Body of pancreas (tissue), 4 donors: ENCODE results near the gene LAMA2. TPM values are rescaled to one million over a fixed set of nuclear protein-coding genes. Genes with fewer than 3 reads are reported as not detected.

ENCODE experiments used
- ATAC-seq: fragments of 150-250 bp; one replicate; pipeline ENCODE4 v1.9.1; 2016
- DNase-seq, 4 donors: peaks; one replicate each; pipeline ENCODE4 v3.0.0-alpha.2; 2019
- H3K27ac ChIP-seq, 4 donors: fragments of 200-600 bp; sonication (generic); 1 replicate in 3 of 4; 2 replicates in 1 of 4; pipeline versions ENCODE4 v1.5.1 to v1.6.1; 2016 to 2019; ENCODE audit warnings: mild to moderate bottlenecking in 1 of 4, mixed read lengths in 1 of 4, moderate library complexity in 1 of 4
- H3K27me3 ChIP-seq, 2 donors: fragments of 200-600 bp; sonication (generic); one replicate each; pipeline ENCODE4 v1.6.0; 2016; ENCODE audit warnings: mild to moderate bottlenecking in 1 of 2
- H3K36me3 ChIP-seq, 2 donors: fragments of 200-600 bp; sonication (generic); replicated peaks in 1 of 2; 2 replicates each; pipeline ENCODE4 v1.5.1; 2016; ENCODE audit warnings: low read depth in 2 of 2; ENCODE audit not compliant: insufficient read depth in 1 of 2
- H3K4me1 ChIP-seq: fragments of 200-600 bp; sonication (generic); one replicate; pipeline ENCODE4 v1.6.0; 2016
- H3K4me3 ChIP-seq, 2 donors: fragments of 200-600 bp; sonication (generic); 1 replicate in 1 of 2; 2 replicates in 1 of 2; pipeline ENCODE4 v1.5.1; 2016 to 2019
- H3K9me3 ChIP-seq, 3 donors: fragments of 200-600 bp; sonication (generic); 1 replicate in 2 of 3; 2 replicates in 1 of 3; pipeline ENCODE4 v1.5.1; 2016
- CTCF ChIP-seq, 7 experiments: fragments of 450-650 bp in 4 of 7; fragments of 200-600 bp in 3 of 7; sonication (generic) in 3 of 7; IDR thresholded peaks; one replicate each; pipeline ENCODE4 v1.5.1; 2016 to 2019; ENCODE audit warnings: antibody characterized with exemption in 7 of 7
- POLR2A ChIP-seq, 3 donors: fragments of 450-650 bp; IDR thresholded peaks; one replicate each; pipeline ENCODE4 v1.6.1; 2016; ENCODE audit warnings: antibody characterized with exemption in 3 of 3, mild to moderate bottlenecking in 2 of 3
- WGBS, 2 donors: methylation state at CpG; one replicate each; pipeline ENCODE4 v1.1.5; 2017; 5-methylcytosine and 5-hydroxymethylcytosine counted together
- intact Hi-C: fragments of 100-400 bp; cut with DNase I; formaldehyde crosslinking; loops from one replicate; pipeline ENCODE4 v1.15.1; 2023
- total RNA-seq, 2 donors: library from RNA; depleted of rRNA; stranded (reverse); fragments of >200 nt; gene quantifications; one replicate each; pipeline ENCODE4 v1.1.0, GENCODE V29; 2016

Gene LAMA2
- total RNA-seq, 2 donors from 2014 or later: 43.3 to 54.7 TPM

GRCh38 chr6:129212081-129212480 is 329.1 kb downstream of the LAMA2 start:
- intact Hi-C loops: no loop called here
- no peak for DNase-seq
- Histone ChIP-seq H3K27ac (no peak overlapping the region), H3K4me1 (no peaks in the 10 kb centered on the region), H3K36me3 (no peaks in the 10 kb centered on the region), H3K4me3 (no peak overlapping the region), H3K9me3 (no peaks in the 10 kb centered on the region), H3K27me3 (no peaks in the 10 kb centered on the region)
- ATAC-seq: no peak
- no peak for TF ChIP-seq CTCF (IDR thresholded peaks at IDR 0.05)
- TF ChIP-seq POLR2A (IDR thresholded peaks at IDR 0.05): no peak
- WGBS, 2 donors: 41 to 61% methylated on average over 3 of the region's 3 CpGs

GRCh38 chr6:129215246-129215645 is 332.3 kb downstream of the LAMA2 start:
- Histone ChIP-seq H3K36me3 (no peaks in the 10 kb centered on the region), H3K9me3 (no peaks in the 10 kb centered on the region), H3K27me3 (no peaks in the 10 kb centered on the region), H3K4me3 (no peak overlapping the region), H3K4me1 (no peaks in the 10 kb centered on the region), H3K27ac (no peak overlapping the region)
- ATAC-seq: no peak
- no peak for DNase-seq
- intact Hi-C loops: no loop called here
- TF ChIP-seq CTCF (IDR thresholded peaks at IDR 0.05) (no peak), POLR2A (IDR thresholded peaks at IDR 0.05) (no peak)

- DNase-seq (no peak), ATAC-seq (no peak)
- no peak overlapping the region for H3K4me3 ChIP-seq
- no peak overlapping the region for H3K27ac ChIP-seq
- no peaks in the 10 kb centered on the region for H3K4me1 ChIP-seq
- 5 to 26% methylated on average over 1 of the region's 1 CpG for WGBS, 2 donors
- intact Hi-C loops: no loop called here
- H3K9me3 ChIP-seq: no peaks in the 10 kb centered on the region
- no peaks in the 10 kb centered on the region for H3K36me3 ChIP-seq
- TF ChIP-seq CTCF (IDR thresholded peaks at IDR 0.05) (no peak), POLR2A (IDR thresholded peaks at IDR 0.05) (no peak)
- no peaks in the 10 kb centered on the region for H3K27me3 ChIP-seq
Measured at GRCh38 chr6:129215916-129216520, 333.1 kb downstream of the LAMA2 start.

GRCh38 chr6:129217701-129218100 is 334.8 kb downstream of the LAMA2 start:
- H3K27ac ChIP-seq: no peak overlapping the region
- no peaks in the 10 kb centered on the region for H3K27me3 ChIP-seq
- intact Hi-C loops: no loop called here
- ATAC-seq: no peak
- TF ChIP-seq CTCF (IDR thresholded peaks at IDR 0.05) (no peak), POLR2A (IDR thresholded peaks at IDR 0.05) (no peak)
- H3K36me3 ChIP-seq: no peaks in the 10 kb centered on the region
- no peak overlapping the region for H3K4me3 ChIP-seq
- no peaks in the 10 kb centered on the region for H3K4me1 ChIP-seq
- DNase-seq: no peak
- H3K9me3 ChIP-seq: no peaks in the 10 kb centered on the region

GRCh38 chr6:129233458-129234134 is 350.7 kb downstream of the LAMA2 start:
- 81 to 84% methylated on average over 9 of the region's 9 CpGs for WGBS, 2 donors
- Histone ChIP-seq H3K4me1 (no peaks in the 10 kb centered on the region), H3K4me3 (no peak overlapping the region), H3K9me3 (no peaks in the 10 kb centered on the region), H3K36me3 (no peaks in the 10 kb centered on the region), H3K27ac (no peak overlapping the region), H3K27me3 (no peaks in the 10 kb centered on the region)
- ATAC-seq (no peak), DNase-seq (no peak)
- TF ChIP-seq POLR2A (IDR thresholded peaks at IDR 0.05) (no peak), CTCF (IDR thresholded peaks at IDR 0.05) (no peak)
- intact Hi-C loops: no loop called here
